ENCODE results near the gene LCE1D.

DNA sequence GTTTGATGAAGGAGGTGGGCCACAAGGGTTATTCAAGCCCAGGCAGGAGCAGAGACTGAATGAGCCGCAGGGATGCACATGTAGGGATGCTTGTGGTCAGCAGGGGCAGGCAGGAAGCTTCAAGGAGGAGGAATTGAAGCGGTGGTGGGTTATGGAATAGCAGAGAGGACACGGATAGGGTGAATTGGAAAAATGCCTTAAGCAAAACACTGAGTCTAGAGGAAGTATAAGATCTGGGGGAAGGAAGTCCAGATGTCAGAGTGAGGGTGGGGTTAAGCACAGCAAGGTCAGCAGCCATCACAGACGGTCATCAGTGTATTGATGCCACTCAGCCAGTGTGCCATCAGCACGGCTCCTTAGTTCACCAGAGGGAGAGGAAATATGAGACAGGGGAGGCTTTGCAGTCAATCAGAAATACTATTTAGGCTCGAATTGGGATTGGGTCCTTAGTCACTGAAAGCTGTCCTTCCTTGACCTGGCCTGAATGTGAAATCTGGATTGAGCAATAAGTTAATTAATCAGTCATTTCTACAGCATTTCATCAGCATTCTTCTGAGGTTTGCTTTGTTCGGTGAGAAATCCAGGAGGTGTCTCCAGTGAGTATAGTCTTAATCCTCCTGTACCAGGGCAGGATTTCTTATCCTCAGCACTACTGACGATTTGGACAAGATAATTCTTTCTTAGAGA, 27.5 kb upstream of the LCE1D start:
- TF ChIP-seq POLR2A (IDR thresholded peaks at IDR 0.05; ENCODE audit: low read depth, low read length) (no peak), POLR2AphosphoS5 (IDR thresholded peaks at IDR 0.05; ENCODE audit: low read depth, low read length) (no peak), TAF1 (IDR thresholded peaks at IDR 0.05; ENCODE audit: low read depth, low read length) (no peak), SPI1 (IDR thresholded peaks at IDR 0.05; ENCODE audit: low read depth, low read length) (no peak)
